ENCODE results near the gene BANP.

The BANP gene

DNA sequence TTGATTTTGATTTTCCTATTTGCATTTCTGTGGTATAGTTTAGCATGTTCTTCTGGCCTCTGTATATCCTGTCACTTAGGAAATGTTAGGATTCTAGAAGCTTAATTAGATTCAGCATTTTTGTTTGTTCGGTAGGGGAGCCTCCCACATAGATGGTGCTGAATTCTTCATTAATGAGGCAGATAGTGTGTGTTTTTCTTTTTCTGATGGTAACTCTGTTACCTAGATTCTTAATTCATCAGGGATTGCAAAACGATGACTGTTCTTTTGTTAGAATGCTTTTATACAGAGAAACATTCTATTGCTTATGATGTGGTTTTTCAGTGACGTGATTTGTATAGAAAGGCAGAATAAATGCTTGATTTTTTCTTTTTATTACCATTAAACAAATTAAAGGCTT, 19.0 kb downstream of the BANP start:
- Histone ChIP-seq H3K9me3 (ENCODE audit: insufficient read depth, low read length, severe bottlenecking) (peaks cover 9% of the 10 kb centered on the region), H3K4me2 (ENCODE audit: insufficient read depth, low read length) (no peak overlapping the region), H3K27ac (ENCODE audit: low read length) (no peak overlapping the region), H2AFZ (ENCODE audit: low read depth, low read length) (no peak overlapping the region), H3K27me3 (ENCODE audit: insufficient read depth, low read length, poor library complexity) (no peaks in the 10 kb centered on the region), H4K20me1 (ENCODE audit: insufficient read depth, low read length) (peaks cover 27% of the 10 kb centered on the region), H3K79me2 (ENCODE audit: insufficient read depth, low read length) (peaks cover 98% of the 10 kb centered on the region), H3K9ac (ENCODE audit: low read depth, low read length) (no peak overlapping the region), H3K4me1 (ENCODE audit: insufficient read depth, low read length) (no peaks in the 10 kb centered on the region), H3K4me3 (ENCODE audit: low read depth in 1 of 2, low read length in 2 of 2) (no peak overlapping the region), H3K36me3 (ENCODE audit: insufficient read depth, low read length) (peaks cover 13% of the 10 kb centered on the region)
- DNase-seq (no peak), ATAC-seq (ENCODE audit: insufficient read depth, low read depth) (no peak)
- no peak for TF ChIP-seq EZH2 (IDR thresholded peaks at IDR 0.05; ENCODE audit: borderline replicate concordance, low read depth, low read length, severe bottlenecking)
- TF ChIP-seq, protein P1, sequence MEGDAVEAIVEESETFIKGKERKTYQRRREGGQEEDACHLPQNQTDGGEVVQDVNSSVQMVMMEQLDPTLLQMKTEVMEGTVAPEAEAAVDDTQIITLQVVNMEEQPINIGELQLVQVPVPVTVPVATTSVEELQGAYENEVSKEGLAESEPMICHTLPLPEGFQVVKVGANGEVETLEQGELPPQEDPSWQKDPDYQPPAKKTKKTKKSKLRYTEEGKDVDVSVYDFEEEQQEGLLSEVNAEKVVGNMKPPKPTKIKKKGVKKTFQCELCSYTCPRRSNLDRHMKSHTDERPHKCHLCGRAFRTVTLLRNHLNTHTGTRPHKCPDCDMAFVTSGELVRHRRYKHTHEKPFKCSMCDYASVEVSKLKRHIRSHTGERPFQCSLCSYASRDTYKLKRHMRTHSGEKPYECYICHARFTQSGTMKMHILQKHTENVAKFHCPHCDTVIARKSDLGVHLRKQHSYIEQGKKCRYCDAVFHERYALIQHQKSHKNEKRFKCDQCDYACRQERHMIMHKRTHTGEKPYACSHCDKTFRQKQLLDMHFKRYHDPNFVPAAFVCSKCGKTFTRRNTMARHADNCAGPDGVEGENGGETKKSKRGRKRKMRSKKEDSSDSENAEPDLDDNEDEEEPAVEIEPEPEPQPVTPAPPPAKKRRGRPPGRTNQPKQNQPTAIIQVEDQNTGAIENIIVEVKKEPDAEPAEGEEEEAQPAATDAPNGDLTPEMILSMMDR (IDR thresholded peaks at IDR 0.05; ENCODE audit: borderline replicate concordance, extremely low read depth, low read length, poor library complexity, severe bottlenecking): no peak

DNA sequence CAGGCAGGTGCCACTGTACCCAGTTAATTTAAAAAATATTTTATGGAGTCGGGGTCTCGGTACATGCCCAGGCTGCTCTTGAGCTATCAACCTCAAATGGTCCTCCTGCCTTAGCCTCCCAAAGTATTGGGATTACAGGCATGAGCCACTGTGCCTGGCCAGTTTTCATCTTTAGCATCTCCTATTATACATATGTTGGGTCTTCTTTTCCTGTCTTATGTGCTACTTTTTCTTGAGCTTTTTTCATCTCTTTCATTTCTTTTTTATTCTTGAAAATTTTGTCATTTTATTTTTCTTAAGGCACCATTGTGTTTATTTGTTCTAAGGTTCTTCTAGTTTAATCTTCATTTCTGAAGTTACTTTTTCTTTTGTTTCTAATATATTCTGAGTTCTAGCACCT, 20.7 kb downstream of the BANP start:
- no peak for ATAC-seq (ENCODE audit: insufficient read depth, low read depth)
- no peak for DNase-seq

DNA sequence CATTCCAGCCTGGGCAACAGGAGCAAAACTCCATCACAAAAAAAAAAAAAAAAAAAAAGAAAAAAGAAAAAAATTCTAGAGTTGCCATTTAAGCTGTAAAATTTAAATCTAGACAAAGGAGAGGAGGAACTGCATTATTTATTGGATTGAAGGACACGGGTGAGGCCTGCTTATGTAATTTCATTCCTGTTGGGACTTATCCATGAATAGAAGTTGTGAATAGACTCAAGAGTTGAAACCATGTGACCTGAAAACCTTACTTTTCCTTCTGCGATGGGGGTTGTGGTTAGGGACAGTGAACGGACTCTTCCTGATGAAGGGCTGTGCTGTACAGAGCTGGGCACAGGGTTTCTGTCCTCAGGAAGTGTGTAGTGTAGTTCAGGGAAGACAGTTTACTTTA, 22.5 kb downstream of the BANP start:
- no peaks in the 10 kb centered on the region for H3K4me1 ChIP-seq (ENCODE audit: insufficient read depth, low read length)
- H4K20me1 ChIP-seq (ENCODE audit: insufficient read depth, low read length): peaks cover 15% of the 10 kb centered on the region; the same call in 1 of the 2 replicates
- H2AFZ ChIP-seq (ENCODE audit: low read depth, low read length): no peak overlapping the region
- no peak overlapping the region for H3K9ac ChIP-seq (ENCODE audit: low read depth, low read length)
- ATAC-seq (ENCODE audit: insufficient read depth, low read depth) (no peak), DNase-seq (no peak)
- no peak overlapping the region for H3K4me2 ChIP-seq (ENCODE audit: insufficient read depth, low read length)
- no peak overlapping the region for H3K27ac ChIP-seq (ENCODE audit: low read length)
- TF ChIP-seq, protein P1 (IDR thresholded peaks at IDR 0.05; ENCODE audit: borderline replicate concordance, extremely low read depth, low read length, poor library complexity, severe bottlenecking): no peak
- TF ChIP-seq EZH2 (IDR thresholded peaks at IDR 0.05; ENCODE audit: borderline replicate concordance, low read depth, low read length, severe bottlenecking): no peak
- H3K36me3 ChIP-seq (ENCODE audit: insufficient read depth, low read length): peaks cover 25% of the 10 kb centered on the region
- no peaks in the 10 kb centered on the region for H3K27me3 ChIP-seq (ENCODE audit: insufficient read depth, low read length, poor library complexity)
- peaks cover 9% of the 10 kb centered on the region for H3K9me3 ChIP-seq (ENCODE audit: insufficient read depth, low read length, severe bottlenecking)
- no peak overlapping the region for H3K4me3 ChIP-seq (ENCODE audit: low read depth in 1 of 2, low read length in 2 of 2)
- H3K79me2 ChIP-seq (ENCODE audit: insufficient read depth, low read length): peaks cover 74% of the 10 kb centered on the region

More for the DNA sequence above, 20.7 kb downstream of the BANP start:
- Histone ChIP-seq H3K27me3 (ENCODE audit: insufficient read depth, low read length, poor library complexity) (no peaks in the 10 kb centered on the region), H3K36me3 (ENCODE audit: insufficient read depth, low read length) (peaks cover 20% of the 10 kb centered on the region), H3K79me2 (ENCODE audit: insufficient read depth, low read length) (peaks cover 91% of the 10 kb centered on the region), H3K4me1 (ENCODE audit: insufficient read depth, low read length) (no peaks in the 10 kb centered on the region), H3K9me3 (ENCODE audit: insufficient read depth, low read length, severe bottlenecking) (peaks cover 9% of the 10 kb centered on the region), H3K9ac (ENCODE audit: low read depth, low read length) (no peak overlapping the region), H2AFZ (ENCODE audit: low read depth, low read length) (no peak overlapping the region), H3K4me3 (ENCODE audit: low read depth in 1 of 2, low read length in 2 of 2) (no peak overlapping the region), H4K20me1 (ENCODE audit: insufficient read depth, low read length) (peaks cover 18% of the 10 kb centered on the region; the same call in 1 of the 2 replicates), H3K4me2 (ENCODE audit: insufficient read depth, low read length) (no peak overlapping the region), H3K27ac (ENCODE audit: low read length) (no peak overlapping the region)
- TF ChIP-seq, protein P1 (IDR thresholded peaks at IDR 0.05; ENCODE audit: borderline replicate concordance, extremely low read depth, low read length, poor library complexity, severe bottlenecking): no peak
- no peak for TF ChIP-seq EZH2 (IDR thresholded peaks at IDR 0.05; ENCODE audit: borderline replicate concordance, low read depth, low read length, severe bottlenecking)

DNA sequence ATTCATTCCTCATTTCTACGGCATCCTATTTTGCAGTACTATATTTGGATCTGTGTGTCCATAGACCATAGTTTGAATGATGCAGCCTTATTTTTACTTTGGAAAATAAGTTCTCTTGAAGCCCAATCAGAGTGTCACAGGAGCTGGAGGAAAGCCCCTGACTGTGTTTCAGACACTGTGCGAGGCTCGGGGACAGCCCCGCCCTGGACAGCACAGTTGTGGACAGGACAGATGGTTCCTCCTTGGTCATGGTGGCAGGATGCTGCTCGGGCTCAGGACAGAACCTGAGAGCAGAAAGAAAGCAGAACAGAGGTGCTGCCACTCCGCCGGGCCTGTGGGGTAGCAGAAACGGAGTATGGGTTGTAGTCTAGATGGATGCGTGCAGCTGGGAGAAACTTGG, 22.9 kb downstream of the BANP start:
- DNase-seq (no peak), ATAC-seq (ENCODE audit: insufficient read depth, low read depth) (no peak)
- no peak overlapping the region for H3K27ac ChIP-seq (ENCODE audit: low read length)
- H3K4me1 ChIP-seq (ENCODE audit: insufficient read depth, low read length): no peaks in the 10 kb centered on the region
- TF ChIP-seq EZH2 (IDR thresholded peaks at IDR 0.05; ENCODE audit: borderline replicate concordance, low read depth, low read length, severe bottlenecking): no peak
- TF ChIP-seq, protein P1 (IDR thresholded peaks at IDR 0.05; ENCODE audit: borderline replicate concordance, extremely low read depth, low read length, poor library complexity, severe bottlenecking): no peak
- H4K20me1 ChIP-seq (ENCODE audit: insufficient read depth, low read length): peaks cover 15% of the 10 kb centered on the region
- peaks cover 70% of the 10 kb centered on the region for H3K79me2 ChIP-seq (ENCODE audit: insufficient read depth, low read length)
- H2AFZ ChIP-seq (ENCODE audit: low read depth, low read length): no peak overlapping the region
- H3K4me2 ChIP-seq (ENCODE audit: insufficient read depth, low read length): no peak overlapping the region
- H3K4me3 ChIP-seq (ENCODE audit: low read depth in 1 of 2, low read length in 2 of 2): no peak overlapping the region
- no peak overlapping the region for H3K9ac ChIP-seq (ENCODE audit: low read depth, low read length)
- H3K36me3 ChIP-seq (ENCODE audit: insufficient read depth, low read length): peaks cover 27% of the 10 kb centered on the region
- H3K27me3 ChIP-seq (ENCODE audit: insufficient read depth, low read length, poor library complexity): no peaks in the 10 kb centered on the region
- H3K9me3 ChIP-seq (ENCODE audit: insufficient read depth, low read length, severe bottlenecking): peaks cover 9% of the 10 kb centered on the region
